GM12878 (cell line): Measurements from ENCODE around the gene RNF40. TPM values are rescaled to one million over a fixed set of nuclear protein-coding genes. Genes with fewer than 3 reads are reported as not detected.

Experiments
- BRCA1 ChIP-seq: IDR thresholded peaks from 2 replicates; pipeline ENCODE4 v1.6.1; 2011; ENCODE audit warnings: low read depth, low read length, improper control_type of control experiment
- CBFB ChIP-seq: IDR thresholded peaks from 2 replicates; pipeline ENCODE4 v1.6.1; 2016; ENCODE audit warnings: antibody characterized with exemption, low read depth
- E4F1 ChIP-seq: fragments of 450-650 bp; IDR thresholded peaks from 2 replicates; pipeline ENCODE4 v1.6.1; 2018; ENCODE audit warnings: borderline replicate concordance, mild to moderate bottlenecking; ENCODE audit not compliant: partially characterized antibody
- HDAC2 ChIP-seq: fragments of 200-600 bp; sonication (generic); IDR thresholded peaks from 2 replicates; pipeline ENCODE4 v1.6.1; 2017
- HDAC6 ChIP-seq: fragments of 200-600 bp; sonication (generic); IDR thresholded peaks from one replicate; pipeline ENCODE4 v1.8.0; 2017; ENCODE audit warnings: antibody characterized with exemption; ENCODE audit not compliant: unreplicated experiment
- IKZF1 ChIP-seq: fragments of 450-650 bp; conservative IDR thresholded peaks from 2 replicates; pipeline ENCODE4 v1.6.1; 2017; ENCODE audit warnings: antibody characterized with exemption, mild to moderate bottlenecking
- MEF2A ChIP-seq: IDR thresholded peaks from 2 replicates; pipeline ENCODE4 v1.6.1; 2011; ENCODE audit warnings: low read depth, mild to moderate bottlenecking, low read length, moderate library complexity; ENCODE audit not compliant: insufficient read depth
- MTA2 ChIP-seq: fragments of 450-650 bp; IDR thresholded peaks from 2 replicates; pipeline ENCODE4 v1.6.1; 2016; ENCODE audit warnings: low read depth, mild to moderate bottlenecking, moderate library complexity
- MYB ChIP-seq: fragments of 150-350 bp; IDR thresholded peaks from 2 replicates; pipeline ENCODE4 v1.6.1; 2014; ENCODE audit warnings: mild to moderate bottlenecking, low read depth, low read length, borderline replicate concordance
- MYC ChIP-seq: IDR thresholded peaks from 2 replicates; pipeline ENCODE4 v1.6.1; 2011; ENCODE audit warnings: mild to moderate bottlenecking, low read length, moderate library complexity, inconsistent platforms; ENCODE audit not compliant: insufficient read depth, insufficient replicate concordance, insufficient read length, severe bottlenecking
- RBBP5 ChIP-seq: fragments of 200-600 bp; sonication (generic); conservative IDR thresholded peaks from 2 replicates; pipeline ENCODE4 v1.6.1; 2016
- RCOR1 ChIP-seq: conservative IDR thresholded peaks from 2 replicates; pipeline ENCODE4 v1.6.1; 2012; ENCODE audit warnings: low read depth, low read length, improper control_type of control experiment
- REST ChIP-seq: IDR thresholded peaks from 2 replicates; pipeline ENCODE4 v1.6.1; 2012; ENCODE audit warnings: mild to moderate bottlenecking, low read depth, low read length
- SIX5 ChIP-seq: IDR thresholded peaks from 2 replicates; pipeline ENCODE4 v1.6.1; 2011; ENCODE audit warnings: mild to moderate bottlenecking, low read depth, low read length, moderate library complexity; ENCODE audit not compliant: severe bottlenecking
- SMAD1 ChIP-seq: fragments of 450-650 bp; IDR thresholded peaks from 2 replicates; pipeline ENCODE4 v1.6.1; 2018; ENCODE audit warnings: mild to moderate bottlenecking, low read depth; ENCODE audit not compliant: partially characterized antibody
- SPI1 ChIP-seq: IDR thresholded peaks from 2 replicates; pipeline ENCODE4 v1.6.1; 2011; ENCODE audit warnings: low read depth, mild to moderate bottlenecking, low read length, moderate library complexity, borderline replicate concordance; ENCODE audit not compliant: insufficient read depth
- SREBF1 ChIP-seq: IDR thresholded peaks from 2 replicates; pipeline ENCODE4 v1.6.1; 2012; ENCODE audit warnings: mild to moderate bottlenecking, low read length
- USF2 ChIP-seq: IDR thresholded peaks from 2 replicates; pipeline ENCODE4 v1.6.1; 2011; ENCODE audit warnings: low read depth, low read length, improper control_type of control experiment, borderline replicate concordance
- ZNF217 ChIP-seq: fragments of 450-650 bp; IDR thresholded peaks from 2 replicates; pipeline ENCODE4 v1.6.1; 2017; ENCODE audit warnings: antibody characterized with exemption, mild to moderate bottlenecking
- polyA plus RNA-seq, 11 experiments: library from polyadenylated mRNA; depleted of rRNA in 4 of 11; unstranded in 6 of 11; stranded (reverse) in 5 of 11; fragments of >200 nt; fragmentation: Nextera tagmentation in 4 of 11; fragmentation: Illumina TruSeq in 1 of 11; extraction: Ambion mirVana in 4 of 11; extraction: Trizol in 1 of 11; gene quantifications; 1 replicate in 1 of 11; 2 replicates in 10 of 11; pipeline versions ENCODE4 v1.2.1 to v1.2.3, GENCODE V29; 2011 to 2016; ENCODE audit warnings: inconsistent platforms in 2 of 11, missing spikeins in 2 of 11, low read depth in 1 of 11
- total RNA-seq, 4 experiments: library from RNA; depleted of rRNA in 3 of 4; stranded (reverse); fragments of >200 nt in 3 of 4; fragmentation: Illumina TruSeq in 1 of 4; extraction: Trizol in 1 of 4; gene quantifications; 2 replicates each; pipeline versions ENCODE4 v1.2.1 to v1.2.3, GENCODE V29; 2013 to 2021
- TF ChIP-seq, protein P1 (sequence below): fragments of 450-650 bp; formaldehyde crosslinking; IDR thresholded peaks from 2 replicates; pipeline ENCODE4 v1.4.0; 2020; ENCODE audit warnings: mild to moderate bottlenecking, moderate library complexity

The RNF40 gene
- total and polyA plus RNA-seq, 10 of the 15 experiments (the other 5 are each of a cell fraction or from before 2014, with no cell fraction given) = 3.7 to 97.6 (median 58.4) TPM

DNA sequence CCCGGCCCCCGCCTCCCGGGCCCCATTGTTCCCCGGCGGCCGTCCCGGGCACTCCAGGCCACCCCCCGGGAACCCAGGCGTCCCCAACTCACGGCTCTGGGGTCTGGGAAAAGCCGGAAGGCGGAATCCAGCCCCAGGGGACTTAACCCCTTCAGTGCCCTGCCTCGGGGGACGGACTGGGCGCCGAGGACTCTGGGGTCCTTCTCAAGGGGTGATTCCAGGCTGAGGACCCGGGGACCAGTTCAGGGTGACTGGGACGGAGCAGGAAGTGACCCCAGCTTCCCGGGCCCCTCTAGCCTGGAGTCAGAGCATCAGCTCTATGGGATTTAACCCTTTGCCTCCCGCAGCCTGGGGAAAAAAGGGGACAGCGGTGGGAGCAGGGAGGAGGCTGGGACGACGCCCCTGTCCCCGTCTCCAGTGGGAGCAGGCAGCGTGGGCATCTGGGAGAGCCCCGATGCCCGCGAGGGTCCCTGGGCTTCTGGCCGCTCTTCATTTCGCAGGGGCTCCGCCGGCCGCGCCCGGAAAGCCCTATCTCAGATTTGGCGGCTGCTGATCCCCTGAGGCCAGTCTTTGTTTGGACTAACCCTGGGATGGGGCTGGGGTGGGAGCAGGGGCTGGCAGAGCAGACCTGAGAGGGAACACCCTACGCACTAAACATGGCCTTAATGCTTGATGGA, 25.0 kb downstream of the RNF40 start, which contains the start of gene ZNF629 (continued):
- TF ChIP-seq HDAC6 (no peak), IKZF1 (peak; percentile 63), BRCA1 (no peak), HDAC2 (no peak), SREBF1 (no peak; the same call in 1 of the 2 replicates), E4F1 (no peak), SIX5 (no peak), USF2 (no peak), SMAD1 (no peak), MYB (no peak), RBBP5 (no peak), CBFB (no peak), RCOR1 (no peak), ZNF217 (no peak), SPI1 (0 out of 2 replicates have a peak, but pooled peaks have one; percentile 9), MTA2 (no peak), MYC (no peak), MEF2A (no peak), REST (no peak)
- TF ChIP-seq, protein P1, sequence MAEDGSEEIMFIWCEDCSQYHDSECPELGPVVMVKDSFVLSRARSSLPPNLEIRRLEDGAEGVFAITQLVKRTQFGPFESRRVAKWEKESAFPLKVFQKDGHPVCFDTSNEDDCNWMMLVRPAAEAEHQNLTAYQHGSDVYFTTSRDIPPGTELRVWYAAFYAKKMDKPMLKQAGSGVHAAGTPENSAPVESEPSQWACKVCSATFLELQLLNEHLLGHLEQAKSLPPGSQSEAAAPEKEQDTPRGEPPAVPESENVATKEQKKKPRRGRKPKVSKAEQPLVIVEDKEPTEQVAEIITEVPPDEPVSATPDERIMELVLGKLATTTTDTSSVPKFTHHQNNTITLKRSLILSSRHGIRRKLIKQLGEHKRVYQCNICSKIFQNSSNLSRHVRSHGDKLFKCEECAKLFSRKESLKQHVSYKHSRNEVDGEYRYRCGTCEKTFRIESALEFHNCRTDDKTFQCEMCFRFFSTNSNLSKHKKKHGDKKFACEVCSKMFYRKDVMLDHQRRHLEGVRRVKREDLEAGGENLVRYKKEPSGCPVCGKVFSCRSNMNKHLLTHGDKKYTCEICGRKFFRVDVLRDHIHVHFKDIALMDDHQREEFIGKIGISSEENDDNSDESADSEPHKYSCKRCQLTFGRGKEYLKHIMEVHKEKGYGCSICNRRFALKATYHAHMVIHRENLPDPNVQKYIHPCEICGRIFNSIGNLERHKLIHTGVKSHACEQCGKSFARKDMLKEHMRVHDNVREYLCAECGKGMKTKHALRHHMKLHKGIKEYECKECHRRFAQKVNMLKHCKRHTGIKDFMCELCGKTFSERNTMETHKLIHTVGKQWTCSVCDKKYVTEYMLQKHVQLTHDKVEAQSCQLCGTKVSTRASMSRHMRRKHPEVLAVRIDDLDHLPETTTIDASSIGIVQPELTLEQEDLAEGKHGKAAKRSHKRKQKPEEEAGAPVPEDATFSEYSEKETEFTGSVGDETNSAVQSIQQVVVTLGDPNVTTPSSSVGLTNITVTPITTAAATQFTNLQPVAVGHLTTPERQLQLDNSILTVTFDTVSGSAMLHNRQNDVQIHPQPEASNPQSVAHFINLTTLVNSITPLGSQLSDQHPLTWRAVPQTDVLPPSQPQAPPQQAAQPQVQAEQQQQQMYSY = no peak
